HepG2 (cell line): Measurements from ENCODE around the gene MYH7. TPM values are rescaled to one million over a fixed set of nuclear protein-coding genes. Genes with fewer than 3 reads are reported as not detected.

Experiments used
- CBFB ChIP-seq: sonication (generic); formaldehyde crosslinking; IDR thresholded peaks from 2 replicates; pipeline ENCODE4 v1.4.0; 2020; ENCODE audit warnings: missing genetic modification reagents
- ETV5 ChIP-seq: IDR thresholded peaks from 2 replicates; pipeline ENCODE4 v1.6.1; 2018; ENCODE audit warnings: missing biosample characterization, missing genetic modification reagents, inconsistent platforms, borderline replicate concordance
- GATAD1 ChIP-seq: IDR thresholded peaks from 2 replicates; pipeline ENCODE4 v1.6.1; 2016; ENCODE audit warnings: missing genetic modification reagents, missing compliant biosample characterization
- HDAC6 ChIP-seq: fragments of 200-600 bp; sonication (generic); IDR thresholded peaks from 2 replicates; pipeline ENCODE4 v1.7.0; 2017; ENCODE audit warnings: mild to moderate bottlenecking, antibody characterized with exemption, low read length, low read depth
- KDM1A ChIP-seq: IDR thresholded peaks from 2 replicates; pipeline ENCODE4 v1.6.1; 2016; ENCODE audit warnings: missing compliant biosample characterization
- KDM4B ChIP-seq: sonication (generic); formaldehyde crosslinking; IDR thresholded peaks from 2 replicates; pipeline ENCODE4 v1.4.0; 2020; ENCODE audit warnings: missing genetic modification reagents
- MAFK ChIP-seq, 2 experiments: IDR thresholded peaks in 1 of 2; conservative IDR thresholded peaks in 1 of 2; 2 replicates each; pipeline ENCODE4 v1.6.1; 2011; ENCODE audit warnings: improper control_type of control experiment in 2 of 2, low read length in 2 of 2
- MTF2 ChIP-seq: sonication (generic); formaldehyde crosslinking; IDR thresholded peaks from 2 replicates; pipeline ENCODE4 v1.5.0; 2020; ENCODE audit warnings: missing genetic modification reagents, borderline replicate concordance
- NCOA1 ChIP-seq: sonication (generic); formaldehyde crosslinking; IDR thresholded peaks from 2 replicates; pipeline ENCODE4 v1.9.0; 2021; ENCODE audit warnings: missing genetic modification reagents
- NFKB2 ChIP-seq: sonication (generic); formaldehyde crosslinking; IDR thresholded peaks from 2 replicates; pipeline ENCODE4 v1.4.0; 2020; ENCODE audit warnings: missing genetic modification reagents, borderline replicate concordance
- NONO ChIP-seq, 2 experiments: fragments of 450-650 bp in 1 of 2; sonication (generic) in 1 of 2; formaldehyde crosslinking in 1 of 2; IDR thresholded peaks in 1 of 2; conservative IDR thresholded peaks in 1 of 2; 2 replicates each; pipeline versions ENCODE4 v1.6.1 to v1.8.0; 2017 to 2022; ENCODE audit warnings: mild to moderate bottlenecking in 1 of 2, missing genetic modification reagents in 1 of 2, moderate library complexity in 1 of 2
- NR3C1 ChIP-seq: sonication (generic); formaldehyde crosslinking; IDR thresholded peaks from 2 replicates; pipeline ENCODE4 v1.4.0; 2020; ENCODE audit warnings: missing genetic modification reagents
- PLRG1 ChIP-seq: fragments of 450-650 bp; conservative IDR thresholded peaks from 2 replicates; pipeline ENCODE4 v1.6.1; 2016
- POLR2AphosphoS5 ChIP-seq: IDR thresholded peaks from 2 replicates; pipeline ENCODE4 v1.6.1; 2012; ENCODE audit warnings: low read depth, low read length
- RARA ChIP-seq: IDR thresholded peaks from 2 replicates; pipeline ENCODE4 v1.6.1; 2016; ENCODE audit warnings: missing genetic modification reagents, missing compliant biosample characterization
- RBAK ChIP-seq: sonication (generic); formaldehyde crosslinking; IDR thresholded peaks from 2 replicates; pipeline ENCODE4 v1.5.1; 2020; ENCODE audit warnings: mild to moderate bottlenecking, missing genetic modification reagents
- SP140L ChIP-seq: sonication (generic); formaldehyde crosslinking; IDR thresholded peaks from 2 replicates; pipeline ENCODE4 v1.4.0; 2020; ENCODE audit warnings: missing genetic modification reagents, borderline replicate concordance
- U2AF1 ChIP-seq: fragments of 200-400 bp; formaldehyde crosslinking; optimal IDR thresholded peaks from 2 replicates; pipeline ENCODE3; 2017; ENCODE audit warnings: mild to moderate bottlenecking, low read depth, low read length
- YY1 ChIP-seq: IDR thresholded peaks from 2 replicates; pipeline ENCODE4 v1.6.1; 2011; ENCODE audit warnings: low read length, low read depth, moderate library complexity, mild to moderate bottlenecking; ENCODE audit not compliant: insufficient read depth, insufficient replicate concordance
- ZNF143 ChIP-seq: sonication (generic); formaldehyde crosslinking; IDR thresholded peaks from 2 replicates; pipeline ENCODE4 v1.4.0; 2020; ENCODE audit warnings: missing genetic modification reagents
- ZNF205 ChIP-seq: IDR thresholded peaks from 2 replicates; pipeline ENCODE4 v1.6.1; 2018; ENCODE audit warnings: missing biosample characterization, missing genetic modification reagents
- ZNF329 ChIP-seq: sonication (generic); formaldehyde crosslinking; IDR thresholded peaks from 2 replicates; pipeline ENCODE4 v1.9.0; 2021; ENCODE audit warnings: low read depth, mild to moderate bottlenecking, missing genetic modification reagents
- ZNF772 ChIP-seq: sonication (generic); formaldehyde crosslinking; IDR thresholded peaks from 2 replicates; pipeline ENCODE4 v1.5.0; 2020; ENCODE audit warnings: mild to moderate bottlenecking, missing genetic modification reagents
- ZNF781 ChIP-seq: sonication (generic); formaldehyde crosslinking; IDR thresholded peaks from 2 replicates; pipeline ENCODE4 v1.5.1; 2020; ENCODE audit warnings: borderline replicate concordance, mild to moderate bottlenecking, missing genetic modification reagents; ENCODE audit errors: not compliant biosample characterization
- polyA plus RNA-seq, 8 experiments: library from polyadenylated mRNA; depleted of rRNA in 3 of 8; stranded (reverse) in 7 of 8; unstranded in 1 of 8; fragments of >200 nt; fragmentation: Illumina TruSeq in 4 of 8; extraction: Trizol in 4 of 8; gene quantifications; 2 replicates each; pipeline versions ENCODE4 v1.2.1 to v1.2.3, GENCODE V29; 2011 to 2016; ENCODE audit warnings: low read depth in 4 of 8, missing spikeins in 1 of 8, mixed read lengths in 1 of 8; ENCODE audit not compliant: insufficient read depth in 1 of 8
- total RNA-seq, 5 experiments: library from RNA; depleted of rRNA; stranded (reverse); fragments of >200 nt; fragmentation: Illumina TruSeq; extraction: Trizol; gene quantifications; 2 replicates each; pipeline ENCODE4 v1.2.3, GENCODE V29; 2016; ENCODE audit warnings: low read depth in 1 of 5
- TF ChIP-seq, protein P1 (sequence below): sonication (generic); formaldehyde crosslinking; IDR thresholded peaks from 2 replicates; pipeline ENCODE4 v1.9.0; 2021; ENCODE audit warnings: mild to moderate bottlenecking, missing genetic modification reagents

Gene MYH7
- total and polyA plus RNA-seq, 2 of the 13 experiments (the other 11 are each of a cell fraction or from before 2014, with no cell fraction given) = 0.04 TPM; not detected in 1

DNA sequence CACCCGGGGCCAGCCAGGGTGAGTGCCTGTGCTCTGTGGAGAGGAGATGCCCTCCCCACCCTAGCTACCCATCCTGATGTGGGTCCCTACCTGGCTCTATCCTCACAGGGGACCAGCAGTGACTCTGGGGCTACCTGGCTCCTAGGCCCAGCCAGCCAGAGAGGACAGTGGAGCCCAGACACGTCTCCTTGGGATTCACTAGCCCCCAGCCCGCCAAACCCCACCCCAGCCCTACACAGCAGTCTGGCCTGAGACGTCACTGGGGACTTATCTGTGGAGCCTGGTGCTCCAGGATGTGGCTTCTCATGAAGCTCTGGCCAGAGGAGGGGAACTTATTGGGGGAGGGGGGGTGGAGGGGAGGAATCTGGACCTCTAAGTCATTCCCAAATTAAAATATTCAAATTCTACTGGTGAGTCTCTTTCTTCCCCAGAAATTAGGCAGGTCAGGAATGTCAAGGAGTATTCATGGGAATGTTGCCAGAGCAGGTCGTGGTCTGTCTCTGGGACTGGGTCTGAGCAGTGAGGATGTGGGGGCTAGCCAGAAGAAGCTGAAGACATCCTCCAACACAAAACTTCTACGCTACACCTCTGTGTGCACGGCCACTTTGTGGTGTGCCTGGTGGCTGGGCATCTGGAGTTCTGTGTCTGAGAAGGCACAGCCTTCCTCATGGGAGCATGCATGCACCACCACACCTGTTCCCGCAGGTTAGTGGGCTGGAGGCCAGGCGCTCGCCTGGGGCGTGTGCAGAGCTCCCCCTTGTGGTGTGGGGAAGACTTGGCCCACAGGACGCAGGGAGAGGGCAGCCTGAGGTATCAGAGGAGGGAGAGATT, 55.9 kb downstream of the MYH7 start (continued):
- TF ChIP-seq, protein P1, sequence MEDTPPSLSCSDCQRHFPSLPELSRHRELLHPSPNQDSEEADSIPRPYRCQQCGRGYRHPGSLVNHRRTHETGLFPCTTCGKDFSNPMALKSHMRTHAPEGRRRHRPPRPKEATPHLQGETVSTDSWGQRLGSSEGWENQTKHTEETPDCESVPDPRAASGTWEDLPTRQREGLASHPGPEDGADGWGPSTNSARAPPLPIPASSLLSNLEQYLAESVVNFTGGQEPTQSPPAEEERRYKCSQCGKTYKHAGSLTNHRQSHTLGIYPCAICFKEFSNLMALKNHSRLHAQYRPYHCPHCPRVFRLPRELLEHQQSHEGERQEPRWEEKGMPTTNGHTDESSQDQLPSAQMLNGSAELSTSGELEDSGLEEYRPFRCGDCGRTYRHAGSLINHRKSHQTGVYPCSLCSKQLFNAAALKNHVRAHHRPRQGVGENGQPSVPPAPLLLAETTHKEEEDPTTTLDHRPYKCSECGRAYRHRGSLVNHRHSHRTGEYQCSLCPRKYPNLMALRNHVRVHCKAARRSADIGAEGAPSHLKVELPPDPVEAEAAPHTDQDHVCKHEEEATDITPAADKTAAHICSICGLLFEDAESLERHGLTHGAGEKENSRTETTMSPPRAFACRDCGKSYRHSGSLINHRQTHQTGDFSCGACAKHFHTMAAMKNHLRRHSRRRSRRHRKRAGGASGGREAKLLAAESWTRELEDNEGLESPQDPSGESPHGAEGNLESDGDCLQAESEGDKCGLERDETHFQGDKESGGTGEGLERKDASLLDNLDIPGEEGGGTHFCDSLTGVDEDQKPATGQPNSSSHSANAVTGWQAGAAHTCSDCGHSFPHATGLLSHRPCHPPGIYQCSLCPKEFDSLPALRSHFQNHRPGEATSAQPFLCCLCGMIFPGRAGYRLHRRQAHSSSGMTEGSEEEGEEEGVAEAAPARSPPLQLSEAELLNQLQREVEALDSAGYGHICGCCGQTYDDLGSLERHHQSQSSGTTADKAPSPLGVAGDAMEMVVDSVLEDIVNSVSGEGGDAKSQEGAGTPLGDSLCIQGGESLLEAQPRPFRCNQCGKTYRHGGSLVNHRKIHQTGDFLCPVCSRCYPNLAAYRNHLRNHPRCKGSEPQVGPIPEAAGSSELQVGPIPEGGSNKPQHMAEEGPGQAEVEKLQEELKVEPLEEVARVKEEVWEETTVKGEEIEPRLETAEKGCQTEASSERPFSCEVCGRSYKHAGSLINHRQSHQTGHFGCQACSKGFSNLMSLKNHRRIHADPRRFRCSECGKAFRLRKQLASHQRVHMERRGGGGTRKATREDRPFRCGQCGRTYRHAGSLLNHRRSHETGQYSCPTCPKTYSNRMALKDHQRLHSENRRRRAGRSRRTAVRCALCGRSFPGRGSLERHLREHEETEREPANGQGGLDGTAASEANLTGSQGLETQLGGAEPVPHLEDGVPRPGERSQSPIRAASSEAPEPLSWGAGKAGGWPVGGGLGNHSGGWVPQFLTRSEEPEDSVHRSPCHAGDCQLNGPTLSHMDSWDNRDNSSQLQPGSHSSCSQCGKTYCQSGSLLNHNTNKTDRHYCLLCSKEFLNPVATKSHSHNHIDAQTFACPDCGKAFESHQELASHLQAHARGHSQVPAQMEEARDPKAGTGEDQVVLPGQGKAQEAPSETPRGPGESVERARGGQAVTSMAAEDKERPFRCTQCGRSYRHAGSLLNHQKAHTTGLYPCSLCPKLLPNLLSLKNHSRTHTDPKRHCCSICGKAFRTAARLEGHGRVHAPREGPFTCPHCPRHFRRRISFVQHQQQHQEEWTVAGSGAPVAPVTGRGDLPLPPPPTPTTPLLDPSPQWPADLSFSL (CRISPR knock-in tag) = no peak
- TF ChIP-seq NONO (IDR thresholded peaks at IDR 0.05) = no peak
- peak; percentile 62; the same call in 1 of the 2 replicates for TF ChIP-seq NONO (CRISPR knock-in tag; conservative IDR thresholded peaks at IDR 0.05)
- TF ChIP-seq MAFK (conservative IDR thresholded peaks at IDR 0.05 in 1 of 2, IDR thresholded peaks at IDR 0.05 in 1 of 2; ENCODE audit: low read length in 2 of 2) = no peak
- TF ChIP-seq ETV5 (CRISPR knock-in tag) = no peak
- peak; percentile 94; the same call in 1 of the 2 replicates for TF ChIP-seq MTF2 (CRISPR knock-in tag)
- TF ChIP-seq NFKB2 (CRISPR knock-in tag) = peak; percentile 72; the same call in 1 of the 2 replicates
- no peak for TF ChIP-seq RBAK (CRISPR knock-in tag)
- no peak for TF ChIP-seq YY1
- no peak for TF ChIP-seq NCOA1 (CRISPR knock-in tag)
- no peak for TF ChIP-seq HDAC6
- no peak for TF ChIP-seq PLRG1
- peak; percentile 75; the same call in 1 of the 2 replicates for TF ChIP-seq ZNF205 (CRISPR knock-in tag)
- no peak for TF ChIP-seq ZNF781
- peak; percentile 70; the same call in 1 of the 2 replicates for TF ChIP-seq KDM4B (CRISPR knock-in tag)
- no peak for TF ChIP-seq SP140L
- TF ChIP-seq ZNF143 (CRISPR knock-in tag) = no peak; the same call in 1 of the 2 replicates
- TF ChIP-seq GATAD1 (CRISPR knock-in tag) = peak; percentile 70; the same call in 1 of the 2 replicates
- no peak for TF ChIP-seq POLR2AphosphoS5
- peak; percentile 29; the same call in 1 of the 2 replicates for TF ChIP-seq RARA
- TF ChIP-seq NR3C1 (CRISPR knock-in tag) = no peak
- 0 out of 2 replicates have a peak, but pooled peaks have one; percentile 35 for TF ChIP-seq ZNF329 (CRISPR knock-in tag)
- no peak for TF ChIP-seq U2AF1
- TF ChIP-seq KDM1A (CRISPR knock-in tag) = 0 out of 2 replicates have a peak, but pooled peaks have one; percentile 24
- TF ChIP-seq CBFB (CRISPR knock-in tag) = peak; percentile 82; the same call in 1 of the 2 replicates
- 0 out of 2 replicates have a peak, but pooled peaks have one; percentile 21 for TF ChIP-seq ZNF772 (CRISPR knock-in tag)
